SH-SY5Y (cell line): ENCODE data around the gene MAB21L4.

ENCODE experiments used
- GATA2 ChIP-seq: IDR thresholded peaks from 2 replicates; pipeline ENCODE4 v1.6.1; 2011; ENCODE audit warnings: mild to moderate bottlenecking, low read depth, low read length
- GATA3 ChIP-seq: IDR thresholded peaks from 2 replicates; pipeline ENCODE4 v1.6.1; 2011; ENCODE audit warnings: low read depth, mild to moderate bottlenecking, low read length, moderate library complexity

The MAB21L4 gene

GRCh38 chr2:240887631-240888030 lies 8.3 kb downstream of the MAB21L4 start:
- TF ChIP-seq GATA3 (no peak), GATA2 (no peak)

- no peak for TF ChIP-seq GATA3
- no peak for TF ChIP-seq GATA2
Measured at GRCh38 chr2:240886678-240887609, 9.0 kb downstream of the MAB21L4 start.

GRCh38 chr2:240886023-240886565 lies 9.9 kb downstream of the MAB21L4 start:
- TF ChIP-seq GATA2 (no peak), GATA3 (no peak)

- TF ChIP-seq GATA2: no peak
- no peak for TF ChIP-seq GATA3
Measured at GRCh38 chr2:240885566-240885965, 10.4 kb downstream of the MAB21L4 start.

- TF ChIP-seq GATA2 (no peak), GATA3 (no peak)
Measured at GRCh38 chr2:240884745-240885144, 11.2 kb downstream of the MAB21L4 start.

- TF ChIP-seq GATA2: no peak
Measured at GRCh38 chr2:240884221-240884620, 11.7 kb downstream of the MAB21L4 start.

GRCh38 chr2:240881913-240882312 lies 14.0 kb downstream of the MAB21L4 start:
- no peak for TF ChIP-seq GATA3
- no peak for TF ChIP-seq GATA2

- TF ChIP-seq GATA3 (no peak), GATA2 (no peak)
Measured at GRCh38 chr2:240879105-240879504, 16.9 kb downstream of the MAB21L4 start.

- TF ChIP-seq GATA3 (no peak), GATA2 (no peak)
Measured at GRCh38 chr2:240878341-240878936, 17.5 kb downstream of the MAB21L4 start.

- no peak for TF ChIP-seq GATA3
- TF ChIP-seq GATA2: no peak
Measured at GRCh38 chr2:240877460-240878340, 18.3 kb downstream of the MAB21L4 start.

- no peak for TF ChIP-seq GATA3
- TF ChIP-seq GATA2: no peak
Measured at GRCh38 chr2:240876475-240877251, 19.3 kb downstream of the MAB21L4 start.

GRCh38 chr2:240876035-240876474 lies 19.9 kb downstream of the MAB21L4 start:
- TF ChIP-seq GATA3: no peak
- no peak for TF ChIP-seq GATA2

GRCh38 chr2:240875228-240876034 lies 20.5 kb downstream of the MAB21L4 start:
- TF ChIP-seq GATA2: no peak
- no peak for TF ChIP-seq GATA3
